LNCAP (cell line): ENCODE data around the gene SP6.

Experiments
- TF ChIP-seq, protein P1 (sequence below): fragments of 450-650 bp; IDR thresholded peaks from 2 replicates; pipeline ENCODE4 v1.5.1; 2017; ENCODE audit warnings: mild to moderate bottlenecking

The SP6 gene

DNA sequence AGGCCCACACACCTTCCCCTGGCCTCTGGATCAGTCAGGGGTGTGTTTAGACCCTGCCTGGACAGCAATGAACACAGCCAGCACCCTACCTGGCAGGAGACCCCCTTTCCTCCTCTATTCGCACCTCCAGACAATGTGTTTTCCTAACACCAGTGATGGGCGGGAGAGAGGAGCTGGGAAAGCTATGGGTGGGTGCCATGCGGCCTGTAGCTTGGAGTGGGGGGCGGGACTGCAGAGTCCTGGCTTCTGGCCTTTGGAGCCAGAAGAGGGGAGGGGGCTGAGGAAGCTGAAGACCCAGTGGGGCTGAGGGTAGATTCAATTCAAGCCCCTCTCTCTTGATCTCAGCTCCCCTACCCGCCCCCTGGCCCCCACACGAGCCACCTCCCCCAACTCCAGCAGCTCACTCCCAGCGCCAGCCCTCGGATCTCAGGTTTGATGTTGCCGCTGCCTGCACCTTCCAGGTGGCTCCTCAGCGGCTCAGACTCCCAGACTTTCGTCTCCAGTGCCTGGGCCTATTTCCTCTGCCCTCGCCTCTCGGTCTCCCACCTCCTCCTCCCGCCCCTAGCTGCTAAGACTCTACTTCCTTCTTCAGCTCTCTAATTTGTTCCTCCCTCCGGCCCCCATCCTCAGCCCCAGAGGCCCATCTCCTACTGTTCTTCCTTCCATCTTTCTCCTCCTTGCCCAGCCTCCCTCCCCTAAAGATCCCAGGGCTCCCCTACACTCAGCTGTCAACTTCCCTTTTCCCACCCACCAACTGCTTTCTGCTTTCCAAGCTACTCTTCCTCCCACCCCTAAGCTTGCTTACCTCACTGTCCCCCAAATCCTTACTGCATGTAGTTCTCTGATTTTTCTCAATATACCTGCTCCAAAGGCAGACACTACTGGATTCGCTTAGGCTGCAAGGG lies 6.8 kb upstream of the SP6 start:
- TF ChIP-seq, protein P1, sequence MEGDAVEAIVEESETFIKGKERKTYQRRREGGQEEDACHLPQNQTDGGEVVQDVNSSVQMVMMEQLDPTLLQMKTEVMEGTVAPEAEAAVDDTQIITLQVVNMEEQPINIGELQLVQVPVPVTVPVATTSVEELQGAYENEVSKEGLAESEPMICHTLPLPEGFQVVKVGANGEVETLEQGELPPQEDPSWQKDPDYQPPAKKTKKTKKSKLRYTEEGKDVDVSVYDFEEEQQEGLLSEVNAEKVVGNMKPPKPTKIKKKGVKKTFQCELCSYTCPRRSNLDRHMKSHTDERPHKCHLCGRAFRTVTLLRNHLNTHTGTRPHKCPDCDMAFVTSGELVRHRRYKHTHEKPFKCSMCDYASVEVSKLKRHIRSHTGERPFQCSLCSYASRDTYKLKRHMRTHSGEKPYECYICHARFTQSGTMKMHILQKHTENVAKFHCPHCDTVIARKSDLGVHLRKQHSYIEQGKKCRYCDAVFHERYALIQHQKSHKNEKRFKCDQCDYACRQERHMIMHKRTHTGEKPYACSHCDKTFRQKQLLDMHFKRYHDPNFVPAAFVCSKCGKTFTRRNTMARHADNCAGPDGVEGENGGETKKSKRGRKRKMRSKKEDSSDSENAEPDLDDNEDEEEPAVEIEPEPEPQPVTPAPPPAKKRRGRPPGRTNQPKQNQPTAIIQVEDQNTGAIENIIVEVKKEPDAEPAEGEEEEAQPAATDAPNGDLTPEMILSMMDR, result no peak

DNA sequence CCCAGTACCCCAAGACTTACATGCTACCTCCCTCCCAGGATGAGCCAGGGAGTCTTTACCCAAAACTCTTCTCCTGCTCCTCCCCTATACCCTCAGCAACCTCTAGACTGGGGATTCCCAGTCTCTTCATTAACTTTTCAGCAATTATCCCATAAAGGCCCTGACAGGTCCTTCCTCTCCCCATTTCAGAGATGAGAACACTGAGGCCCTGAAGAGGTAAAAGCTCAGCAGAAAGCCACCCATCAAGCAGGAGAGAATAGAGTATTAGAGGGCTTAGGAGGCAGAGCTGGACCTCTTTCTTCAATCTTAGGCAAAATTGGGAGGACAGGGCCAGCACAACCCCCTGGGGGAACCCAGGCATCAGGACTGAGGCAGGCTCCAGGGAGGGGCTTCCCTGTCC lies 5.9 kb upstream of the SP6 start:
- TF ChIP-seq, protein P1, result no peak

DNA sequence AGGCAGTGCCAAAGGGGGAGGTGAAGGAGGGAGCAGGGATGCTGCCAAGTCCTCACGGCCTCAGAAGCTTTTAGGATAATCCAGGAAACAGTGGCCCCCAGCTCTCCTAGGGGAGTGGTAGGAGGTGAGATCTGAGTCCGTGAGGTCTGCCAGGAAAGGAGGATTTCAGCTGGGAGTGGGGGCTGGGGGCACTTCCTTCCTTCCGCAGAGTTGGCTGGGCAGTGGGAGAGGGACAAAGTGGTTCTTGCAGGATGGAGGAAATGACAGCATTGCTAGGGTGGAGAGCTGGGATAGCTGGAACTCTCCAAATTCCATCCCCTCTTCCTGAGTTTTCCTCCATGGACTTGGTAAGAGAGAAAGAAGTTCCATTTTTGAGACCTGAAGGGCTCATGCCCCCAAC lies 4.8 kb upstream of the SP6 start:
- TF ChIP-seq, protein P1, result no peak

DNA sequence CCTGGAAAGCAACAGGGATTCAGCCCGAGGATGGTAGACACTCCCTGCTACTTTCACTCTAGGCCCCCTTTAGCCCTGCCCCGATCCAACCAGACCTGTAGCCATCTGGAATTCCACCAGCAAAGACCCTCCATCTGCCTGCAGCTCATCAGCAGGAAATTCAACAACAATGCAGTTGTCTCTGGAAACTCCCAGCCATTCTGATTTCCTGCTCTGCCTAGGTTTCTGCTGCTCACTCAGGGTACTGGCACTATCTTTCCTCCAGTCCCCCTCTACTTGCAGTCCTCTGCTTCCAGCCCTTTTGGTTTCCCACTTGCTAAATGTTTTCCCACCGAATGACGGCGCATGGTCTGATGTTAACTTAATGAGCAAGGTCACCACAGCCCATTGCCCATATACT lies 2.7 kb upstream of the SP6 start:
- TF ChIP-seq, protein P1, result no peak

DNA sequence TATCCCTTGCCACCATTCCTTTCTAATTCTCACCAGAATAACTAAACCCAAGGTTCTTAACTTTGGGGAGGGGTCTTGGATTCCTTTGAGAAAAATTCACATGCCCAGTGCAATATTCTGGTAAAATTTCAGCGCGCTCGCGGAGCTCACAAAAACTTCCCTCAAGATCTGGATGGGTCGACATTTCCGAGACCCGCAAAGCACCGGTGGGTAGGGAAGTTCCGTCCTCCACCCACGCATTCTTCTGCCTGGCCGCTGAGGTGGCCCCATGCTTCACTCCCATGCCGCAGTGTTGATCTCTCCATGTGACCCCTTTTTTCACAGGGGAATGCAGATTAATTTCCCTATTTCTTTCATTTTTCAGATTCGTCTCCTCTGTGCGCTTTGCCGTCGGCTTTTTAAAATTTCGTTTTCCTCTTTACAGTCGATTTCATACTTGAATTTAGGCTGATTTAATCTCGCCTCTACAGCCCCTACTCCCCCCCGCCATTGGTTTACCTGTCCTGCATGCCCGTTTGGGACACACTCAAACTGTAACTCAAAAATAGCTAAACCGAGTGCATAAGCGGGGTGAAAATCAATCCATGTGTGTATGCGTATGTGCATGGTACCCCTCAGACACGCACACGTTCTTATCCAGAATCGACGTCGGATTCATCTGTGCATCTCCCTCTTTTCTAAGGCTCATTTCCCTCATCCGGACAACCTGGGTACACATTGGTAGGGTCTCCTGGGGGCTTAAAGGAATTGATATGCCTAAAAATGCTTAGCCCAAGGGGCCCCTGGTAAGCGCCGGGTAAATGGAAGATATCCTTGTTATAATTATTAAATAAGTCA lies 1.4 kb upstream of the SP6 start:
- TF ChIP-seq, protein P1, result no peak

DNA sequence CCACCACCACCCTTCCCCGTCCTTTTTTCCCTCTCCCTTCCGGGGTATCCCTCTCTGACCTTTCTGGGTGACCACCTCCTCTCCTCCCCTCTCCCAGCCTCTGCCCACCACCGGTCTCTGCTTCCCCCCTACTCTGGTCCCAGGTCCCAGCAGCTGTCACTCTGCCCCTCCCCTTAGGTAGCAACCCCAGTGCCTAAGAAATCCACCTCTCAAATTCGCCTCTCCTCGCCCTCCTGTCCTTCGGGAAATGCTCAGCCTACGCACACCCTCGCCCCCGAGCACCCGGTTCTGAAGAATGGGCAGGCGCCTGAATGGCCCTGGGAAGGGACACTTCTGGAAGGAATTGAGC lies 775 bp upstream of the SP6 start:
- TF ChIP-seq, protein P1, result no peak

DNA sequence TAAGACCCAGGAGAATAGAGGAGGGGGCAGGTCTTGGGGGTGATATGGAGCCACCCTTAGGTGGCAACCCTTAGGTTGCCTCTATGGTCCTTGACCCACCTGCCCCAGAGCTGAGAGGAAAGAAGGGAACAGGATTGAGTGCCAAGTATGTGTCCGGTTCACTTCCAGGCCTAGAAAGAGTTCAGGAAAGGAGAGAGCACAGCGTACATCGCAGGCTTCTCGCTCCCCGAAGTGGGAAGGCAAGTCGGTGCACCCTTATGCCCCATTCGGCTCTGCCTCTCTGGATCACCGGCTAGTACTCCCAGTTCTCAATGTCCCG lies 631 bp downstream of the SP6 start:
- TF ChIP-seq, protein P1, result no peak
